Inferior parietal cortex (tissue), 1 donor: ENCODE results near the gene MRPL21.

Experiments
- DNase-seq: peaks from one replicate; pipeline ENCODE4 v3.0.0-alpha.2; 2016; ENCODE audit errors: extremely low spot score

Gene MRPL21

GRCh38 chr11:68841718-68842426 is 61.8 kb downstream of the MRPL21 start, which contains the start of gene CPT1A:
CPT1A (minus strand) TSS chr11:68841916; CDS start chr11:68815474, 26,442 bp downstream.
- no peak for DNase-seq
